Activated T-cell treated with anti-CD3 and anti-CD28 coated beads, Interleukin-2, amount 50 U/mL, for 24 hours (primary cell): Measurements from ENCODE around the gene DENND2D.
"Not testable (repeated sequence)": the region's sequence is repeated elsewhere in the genome, so short reads cannot be mapped to it uniquely, and the experiment has no call there.

Experiments
- DNase-seq: peaks from one replicate; pipeline ENCODE4 v3.0.0-alpha.2; 2020
- H3K27ac Mint-ChIP-seq: 2 replicates; pipeline ENCODE4 v1.8.0; 2020; ENCODE audit warnings: mild to moderate bottlenecking, mixed read lengths
- H3K27me3 Mint-ChIP-seq: 2 replicates; pipeline ENCODE4 v1.8.0; 2020; ENCODE audit warnings: mixed read lengths
- H3K36me3 Mint-ChIP-seq: 2 replicates; pipeline ENCODE4 v1.8.0; 2020; ENCODE audit warnings: low read depth, mixed read lengths
- H3K4me1 Mint-ChIP-seq: 2 replicates; pipeline ENCODE4 v1.8.0; 2020; ENCODE audit warnings: low read depth, mixed read lengths
- H3K4me3 Mint-ChIP-seq: 2 replicates; pipeline ENCODE4 v1.8.0; 2020; ENCODE audit warnings: mild to moderate bottlenecking, moderate library complexity, mixed read lengths
- H3K9me3 Mint-ChIP-seq: 2 replicates; pipeline ENCODE4 v1.8.0; 2020; ENCODE audit warnings: mixed read lengths

DENND2D gene

GRCh38 chr1:111215285-111215684, 14.8 kb upstream of the DENND2D start:
- peak overlapping the region; percentile 92 for H3K27ac Mint-ChIP-seq

DNA sequence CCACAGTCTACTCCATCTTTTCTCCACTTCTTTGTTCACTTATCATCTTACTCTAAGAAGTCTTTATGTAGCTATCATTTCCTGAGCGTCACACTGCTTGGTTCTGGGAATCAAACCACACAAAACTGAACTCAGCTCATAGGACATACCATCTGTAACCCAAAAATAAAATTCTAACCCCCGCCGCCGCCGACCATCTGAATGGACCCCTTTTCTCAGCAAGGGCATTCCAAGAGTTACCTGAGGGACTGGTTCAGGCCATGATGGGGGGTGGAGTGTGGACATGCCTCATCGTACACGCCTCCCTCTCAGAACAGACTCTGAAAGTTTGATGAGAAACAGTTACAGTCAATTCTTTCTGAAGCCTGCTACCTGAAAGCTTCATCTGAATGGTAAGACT, 14.4 kb upstream of the DENND2D start:
- Mint-ChIP-seq H3K4me3 (peak overlapping the region; percentile 66), H3K9me3 (peaks cover 7% of the 10 kb centered on the region), H3K4me1 (peaks cover 87% of the 10 kb centered on the region), H3K36me3 (no peaks in the 10 kb centered on the region), H3K27ac (peak overlapping the region; percentile 92), H3K27me3 (no peaks in the 10 kb centered on the region)
- peak; percentile 74 for DNase-seq

More at GRCh38 chr1:111215285-111215684, 14.8 kb upstream of the DENND2D start:
- not testable (repeated sequence) for H3K9me3 Mint-ChIP-seq, H3K27me3 Mint-ChIP-seq, DNase-seq, H3K36me3 Mint-ChIP-seq
- Mint-ChIP-seq H3K4me1 (peaks cover 89% of the 10 kb centered on the region), H3K4me3 (peak overlapping the region; percentile 66)

DNA sequence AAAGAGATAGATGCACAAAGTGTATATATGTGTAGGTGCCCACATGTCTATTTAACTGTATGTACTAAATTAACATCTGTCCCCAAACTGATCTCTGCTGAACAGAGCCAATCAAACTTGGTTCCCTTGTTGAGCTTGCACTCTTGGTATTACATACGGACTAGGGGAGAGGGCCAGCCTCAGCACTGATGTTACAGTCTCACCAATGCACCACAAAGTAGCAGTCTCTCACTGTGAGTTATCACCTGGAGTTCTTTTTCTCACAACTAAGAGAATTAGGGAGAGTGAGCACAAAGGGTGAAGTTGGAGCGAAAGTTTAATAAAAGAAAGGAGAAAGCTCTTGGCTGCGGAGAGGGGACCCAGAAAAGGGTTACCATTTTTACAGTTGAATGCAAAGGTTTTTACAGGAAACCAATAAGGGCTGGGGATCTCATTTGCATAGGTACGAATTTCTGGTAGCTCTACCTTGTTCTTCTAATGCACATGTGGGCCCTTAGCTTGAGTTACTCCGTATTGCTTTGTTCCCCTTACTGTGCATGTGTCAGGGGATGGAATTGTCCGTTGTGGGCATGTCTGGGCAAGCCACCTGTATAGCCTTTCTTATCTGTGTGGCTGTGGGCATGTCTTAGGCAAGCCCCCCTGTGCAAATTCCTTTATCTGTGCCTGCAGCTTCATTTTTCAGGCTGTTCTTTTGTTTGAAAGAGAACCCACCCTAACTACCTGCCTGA, 13.8 kb upstream of the DENND2D start:
- H3K4me1 Mint-ChIP-seq = peaks cover 86% of the 10 kb centered on the region
- H3K27me3 Mint-ChIP-seq = no peaks in the 10 kb centered on the region
- H3K36me3 Mint-ChIP-seq = no peaks in the 10 kb centered on the region
- peak overlapping the region; percentile 92 for H3K27ac Mint-ChIP-seq
- peak overlapping the region; percentile 66 for H3K4me3 Mint-ChIP-seq
- DNase-seq = peak; percentile 42
- peaks cover 7% of the 10 kb centered on the region for H3K9me3 Mint-ChIP-seq

DNA sequence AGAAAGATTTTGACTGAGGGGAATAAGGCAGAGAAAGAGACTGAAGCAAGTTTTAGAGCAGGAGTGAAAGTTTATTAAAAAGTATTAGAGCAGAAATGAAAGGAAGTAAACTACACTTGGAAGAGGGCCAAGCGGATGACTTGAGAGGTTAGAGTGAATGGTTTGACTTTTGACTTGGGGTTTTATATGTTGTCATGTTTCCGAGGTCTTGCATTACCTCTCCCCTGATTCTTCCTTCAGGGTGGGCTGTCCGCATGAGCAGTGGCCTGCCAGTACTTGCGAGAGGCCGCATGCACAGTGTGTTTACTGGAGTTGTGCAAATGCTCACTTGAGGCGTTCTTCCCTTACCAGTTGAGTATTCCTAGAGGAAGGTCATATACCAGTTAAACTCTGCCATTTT, 13.0 kb upstream of the DENND2D start:
- Mint-ChIP-seq H3K27ac (peak overlapping the region; percentile 92), H3K27me3 (no peaks in the 10 kb centered on the region), H3K4me3 (peak overlapping the region; percentile 66), H3K36me3 (no peaks in the 10 kb centered on the region), H3K4me1 (peaks cover 86% of the 10 kb centered on the region), H3K9me3 (peaks cover 7% of the 10 kb centered on the region)
- DNase-seq = no peak

GRCh38 chr1:111212634-111213335, 12.3 kb upstream of the DENND2D start:
- H3K36me3 Mint-ChIP-seq = no peaks in the 10 kb centered on the region
- H3K9me3 Mint-ChIP-seq = peaks cover 1% of the 10 kb centered on the region
- H3K4me3 Mint-ChIP-seq = peak overlapping the region; percentile 66
- no peak for DNase-seq
- H3K27ac Mint-ChIP-seq = peak overlapping the region; percentile 92
- peaks cover 83% of the 10 kb centered on the region for H3K4me1 Mint-ChIP-seq
- H3K27me3 Mint-ChIP-seq = no peaks in the 10 kb centered on the region

GRCh38 chr1:111211921-111212320, 11.5 kb upstream of the DENND2D start:
- H3K27me3 Mint-ChIP-seq = no peaks in the 10 kb centered on the region
- H3K36me3 Mint-ChIP-seq = no peaks in the 10 kb centered on the region
- no peaks in the 10 kb centered on the region for H3K9me3 Mint-ChIP-seq
- no peak overlapping the region for H3K4me3 Mint-ChIP-seq
- H3K27ac Mint-ChIP-seq = no peak overlapping the region
- DNase-seq = no peak
- peaks cover 77% of the 10 kb centered on the region for H3K4me1 Mint-ChIP-seq

- H3K36me3 Mint-ChIP-seq = no peaks in the 10 kb centered on the region
- DNase-seq = no peak
- H3K4me3 Mint-ChIP-seq = no peak overlapping the region
- no peak overlapping the region for H3K27ac Mint-ChIP-seq
- H3K4me1 Mint-ChIP-seq = peaks cover 73% of the 10 kb centered on the region
- H3K9me3 Mint-ChIP-seq = no peaks in the 10 kb centered on the region
- no peaks in the 10 kb centered on the region for H3K27me3 Mint-ChIP-seq
These were observed 9.2 kb upstream of the DENND2D start for GRCh38 chr1:111209622-111210021.

DNA sequence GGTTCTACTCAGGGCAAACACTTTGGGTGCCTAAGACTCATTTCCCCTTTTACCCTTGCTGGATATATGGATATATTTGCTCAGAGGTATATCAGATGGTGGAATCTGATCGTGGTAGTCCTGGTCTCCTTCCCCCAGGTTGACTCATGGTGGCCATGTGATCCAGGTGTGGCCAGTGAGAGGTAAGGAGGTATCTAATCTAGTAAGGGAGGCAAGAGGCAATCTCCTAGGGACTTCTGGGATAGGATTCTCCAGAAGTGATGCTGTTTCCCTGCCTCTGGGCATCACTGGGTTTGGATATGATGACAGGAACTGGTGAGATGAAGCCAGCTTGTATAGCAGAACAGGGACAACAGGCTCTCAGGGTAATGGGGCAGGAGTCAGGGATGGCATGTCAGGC, 8.5 kb upstream of the DENND2D start:
- Mint-ChIP-seq H3K4me3 (no peak overlapping the region), H3K4me1 (peaks cover 67% of the 10 kb centered on the region), H3K27ac (no peak overlapping the region), H3K36me3 (no peaks in the 10 kb centered on the region), H3K27me3 (no peaks in the 10 kb centered on the region), H3K9me3 (no peaks in the 10 kb centered on the region)
- DNase-seq = no peak

DNA sequence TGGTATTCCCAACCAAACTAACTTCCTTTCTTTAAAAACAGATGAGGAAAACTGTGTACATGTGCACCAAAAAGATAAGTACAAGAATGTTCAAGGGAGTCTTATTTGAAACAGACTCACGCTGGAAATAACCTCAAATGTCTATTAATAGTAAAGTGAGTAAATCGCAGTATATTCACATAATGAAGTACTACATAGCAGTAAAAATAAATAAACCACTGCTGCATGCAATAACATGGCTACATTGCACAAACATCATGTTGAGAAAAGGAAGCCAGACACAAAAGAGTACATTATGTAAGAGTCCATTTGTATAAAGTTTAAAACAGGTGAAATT, 5.2 kb upstream of the DENND2D start:
- no peaks in the 10 kb centered on the region for H3K9me3 Mint-ChIP-seq
- H3K27ac Mint-ChIP-seq = no peak overlapping the region
- no peaks in the 10 kb centered on the region for H3K27me3 Mint-ChIP-seq
- peaks cover 73% of the 10 kb centered on the region for H3K4me1 Mint-ChIP-seq
- H3K4me3 Mint-ChIP-seq = no peak overlapping the region
- H3K36me3 Mint-ChIP-seq = peaks cover 3% of the 10 kb centered on the region
- DNase-seq = no peak

DNA sequence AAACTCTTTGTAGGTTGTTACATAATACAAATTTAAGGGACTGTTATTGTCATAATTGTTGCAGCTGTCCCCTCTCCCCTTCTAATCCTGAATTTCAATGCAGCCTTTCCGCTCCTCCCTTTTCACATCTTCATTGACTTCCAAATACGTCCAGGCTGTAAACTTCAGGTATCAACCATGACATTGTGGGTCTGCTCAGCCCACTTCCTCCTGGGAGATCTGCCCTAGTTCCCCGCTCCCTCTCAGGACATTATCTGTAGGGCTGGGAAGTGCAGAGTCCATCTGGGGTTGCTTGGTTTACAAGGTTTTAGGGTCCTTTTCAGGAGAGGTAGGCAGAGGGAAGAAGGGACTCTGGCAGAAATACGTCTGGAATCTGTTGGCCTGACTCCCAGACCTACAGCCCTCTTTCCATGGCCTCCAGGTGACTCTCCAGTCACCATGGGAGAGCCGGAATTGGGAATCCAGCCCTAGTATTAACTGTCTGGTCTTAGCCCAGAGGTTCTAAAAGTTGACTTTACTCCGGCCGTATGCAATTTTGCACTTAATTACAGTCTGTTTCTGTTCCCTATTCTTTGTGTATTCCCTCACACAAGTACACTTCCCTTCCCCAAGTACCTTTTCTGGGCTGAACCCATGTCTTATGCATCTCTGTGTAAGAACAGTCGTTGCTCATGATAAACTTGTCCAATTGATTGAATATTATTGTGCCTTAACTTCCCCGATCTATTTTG, 4.7 kb upstream of the DENND2D start:
- no peaks in the 10 kb centered on the region for H3K9me3 Mint-ChIP-seq
- no peaks in the 10 kb centered on the region for H3K27me3 Mint-ChIP-seq
- peak overlapping the region; percentile 96 for H3K4me3 Mint-ChIP-seq
- peaks cover 74% of the 10 kb centered on the region for H3K4me1 Mint-ChIP-seq
- H3K36me3 Mint-ChIP-seq = peaks cover 8% of the 10 kb centered on the region
- peak overlapping the region; percentile 85 for H3K27ac Mint-ChIP-seq
- no peak for DNase-seq

DNA sequence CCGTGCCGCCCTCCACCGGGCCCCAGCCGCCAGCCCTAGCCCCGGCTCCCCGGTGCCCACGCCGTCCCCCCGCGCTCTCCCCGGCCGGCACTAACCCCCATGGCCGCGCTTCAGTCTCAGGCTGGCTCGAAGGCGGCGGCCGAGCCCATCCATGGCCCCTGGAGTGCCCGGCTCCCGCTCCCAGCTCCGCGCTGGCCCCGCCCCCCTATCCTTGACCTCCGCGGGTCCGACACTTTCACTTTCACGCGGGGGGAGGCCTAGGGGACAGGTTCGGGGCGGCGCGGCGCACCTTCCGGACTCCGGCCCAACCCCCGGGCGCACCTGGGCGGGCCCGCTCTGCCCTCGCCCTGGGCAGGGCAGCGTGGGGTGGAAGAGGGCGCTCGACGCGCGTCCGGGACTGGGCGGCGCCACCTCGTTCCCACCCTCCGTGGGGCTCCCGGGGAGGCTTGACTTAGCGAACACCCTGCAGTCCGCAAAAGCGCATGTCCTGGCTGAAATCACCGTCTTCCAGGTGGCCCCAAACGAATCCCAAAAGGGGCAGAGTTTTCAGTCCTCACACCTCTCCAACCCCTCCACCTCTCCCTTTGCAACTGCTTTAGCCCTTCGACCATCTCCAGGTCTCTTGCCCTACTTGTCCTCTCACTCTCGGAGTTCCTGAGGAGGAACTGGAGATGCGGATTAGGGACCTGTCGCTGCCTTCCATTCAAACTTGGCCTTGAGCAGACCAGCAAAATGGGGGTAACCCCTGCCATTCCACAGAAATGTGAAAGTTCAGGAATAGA, 3.9 kb upstream of the DENND2D start:
- Mint-ChIP-seq H3K4me1 (peaks cover 67% of the 10 kb centered on the region), H3K9me3 (no peaks in the 10 kb centered on the region), H3K4me3 (peak overlapping the region; percentile 96), H3K27me3 (no peaks in the 10 kb centered on the region), H3K27ac (peak overlapping the region; percentile 98), H3K36me3 (peaks cover 16% of the 10 kb centered on the region)
- peak; percentile 82 for DNase-seq

DNA sequence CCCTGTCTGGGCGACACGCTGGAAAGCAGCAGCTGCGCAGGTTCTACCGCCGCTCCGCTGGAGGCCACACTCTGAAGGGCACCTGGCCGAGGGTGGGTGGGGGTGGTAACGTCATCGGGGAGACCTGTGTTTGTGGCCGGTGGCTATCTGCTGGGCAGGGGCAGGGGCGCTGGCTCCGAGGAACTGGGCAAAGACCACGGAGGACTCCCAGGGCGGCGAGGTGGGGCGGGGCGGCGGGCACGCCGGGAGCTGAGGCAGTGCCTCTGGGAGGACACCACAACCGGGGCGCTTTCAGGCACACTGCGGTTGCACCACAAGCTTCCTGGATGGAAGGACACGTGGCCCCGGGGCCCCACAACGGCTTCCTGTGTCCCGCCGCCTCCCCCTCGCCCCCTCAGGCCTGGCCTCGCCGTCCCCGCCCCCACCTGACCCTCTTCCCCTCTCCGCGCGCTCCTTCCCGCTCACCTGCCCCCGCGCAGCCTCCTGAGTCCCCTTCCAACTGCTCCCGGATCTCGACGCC, 3.3 kb upstream of the DENND2D start:
- H3K4me1 Mint-ChIP-seq = peaks cover 61% of the 10 kb centered on the region
- peak; percentile 89 for DNase-seq
- H3K27me3 Mint-ChIP-seq = no peaks in the 10 kb centered on the region
- peak overlapping the region; percentile 96 for H3K4me3 Mint-ChIP-seq
- H3K9me3 Mint-ChIP-seq = no peaks in the 10 kb centered on the region
- H3K36me3 Mint-ChIP-seq = peaks cover 22% of the 10 kb centered on the region
- peak overlapping the region; percentile 98 for H3K27ac Mint-ChIP-seq

DNA sequence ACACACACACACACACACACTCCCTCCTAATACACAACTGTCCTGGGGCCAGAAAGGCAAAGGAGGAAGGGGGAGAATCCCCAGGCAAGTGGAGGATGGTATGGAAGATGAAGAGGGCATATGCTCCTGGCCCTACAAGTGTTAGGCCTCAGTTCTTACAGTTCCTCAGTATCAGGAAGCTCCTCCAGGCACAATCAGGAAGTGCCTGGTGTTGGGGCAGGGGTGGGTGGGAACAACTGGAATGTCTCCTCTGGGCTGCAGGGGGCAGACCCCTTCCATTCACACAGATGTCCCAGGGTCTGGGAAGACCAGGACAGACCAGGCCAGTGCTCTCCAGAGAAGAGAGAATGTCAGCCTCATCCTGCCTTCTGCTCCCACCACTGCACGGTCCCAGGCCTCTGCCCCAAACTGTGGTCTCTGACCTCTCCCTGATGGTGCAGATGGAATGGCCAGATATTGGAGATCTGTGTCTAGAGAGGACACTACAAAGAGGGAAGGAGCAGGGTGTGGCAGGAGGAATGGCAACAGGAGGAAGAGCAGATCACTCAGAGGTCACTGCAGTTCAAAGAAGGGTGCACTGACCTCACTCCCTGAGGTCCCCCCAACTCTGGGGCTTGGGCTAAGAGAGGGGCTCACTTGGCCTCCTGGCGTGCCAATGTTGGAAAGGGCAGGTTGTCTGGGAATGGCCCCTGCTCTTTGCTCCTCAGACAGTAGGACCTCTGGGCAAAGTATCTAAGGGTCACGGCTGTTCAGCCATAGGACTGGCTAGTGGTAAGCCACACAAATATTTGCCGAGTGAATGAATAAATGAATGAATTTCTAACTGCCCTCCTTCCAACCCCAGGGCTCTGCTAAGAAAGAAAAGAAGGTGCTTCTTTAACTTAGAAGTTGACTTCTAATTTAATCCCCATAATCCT, 2.5 kb upstream of the DENND2D start:
- DNase-seq = no peak
- peaks cover 57% of the 10 kb centered on the region for H3K4me1 Mint-ChIP-seq
- peak overlapping the region; percentile 98 for H3K27ac Mint-ChIP-seq
- H3K4me3 Mint-ChIP-seq = peak overlapping the region; percentile 96
- peaks cover 30% of the 10 kb centered on the region for H3K36me3 Mint-ChIP-seq
- H3K9me3 Mint-ChIP-seq = no peaks in the 10 kb centered on the region
- no peaks in the 10 kb centered on the region for H3K27me3 Mint-ChIP-seq
